Measurements from ENCODE around the gene WWOX.
A peak's percentile ranks its signal among the peaks of the same experiment; 100 is the strongest.

Gene WWOX

DNA sequence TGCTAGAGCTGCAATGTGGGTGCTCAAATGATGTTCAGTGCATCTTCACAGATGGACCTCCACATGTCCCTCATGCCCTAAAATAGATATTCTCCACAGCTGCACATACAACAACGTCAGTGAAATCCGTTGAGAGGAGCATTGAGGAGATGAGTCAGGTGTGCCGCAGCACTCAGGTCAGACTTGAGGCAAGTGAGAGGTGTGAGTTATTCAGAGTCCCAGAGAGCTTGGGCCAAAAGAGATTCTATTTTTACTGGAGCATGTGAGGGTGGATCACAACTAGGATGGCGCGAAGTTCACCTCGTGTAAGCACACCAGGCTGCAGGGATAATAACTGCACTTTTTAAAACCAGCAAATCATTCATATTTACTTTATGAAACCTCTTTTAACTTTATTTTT, 855.8 kb downstream of the WWOX start:
- DNase-seq (ENCODE audit: low spot score) = no peak

DNA sequence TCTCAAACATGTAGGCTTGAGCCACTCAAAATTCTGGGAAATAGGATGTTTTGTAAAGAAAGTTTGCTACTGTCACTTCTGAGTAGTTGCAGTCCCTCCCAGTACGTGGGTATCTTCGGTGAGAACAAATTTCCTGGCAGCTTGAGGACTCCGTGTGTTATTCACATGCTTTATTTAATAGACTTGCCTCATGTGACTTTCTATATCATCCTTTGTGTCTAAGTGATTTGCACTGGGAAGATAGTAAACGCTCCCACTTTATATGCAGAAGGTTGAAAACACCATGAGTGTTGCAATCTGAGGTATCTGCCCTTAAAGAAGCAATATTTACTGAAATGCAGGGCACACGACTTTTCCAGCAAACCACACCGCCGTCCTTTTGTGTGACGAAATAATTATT, 857.4 kb downstream of the WWOX start:
- no peak for DNase-seq (ENCODE audit: low spot score)

DNA sequence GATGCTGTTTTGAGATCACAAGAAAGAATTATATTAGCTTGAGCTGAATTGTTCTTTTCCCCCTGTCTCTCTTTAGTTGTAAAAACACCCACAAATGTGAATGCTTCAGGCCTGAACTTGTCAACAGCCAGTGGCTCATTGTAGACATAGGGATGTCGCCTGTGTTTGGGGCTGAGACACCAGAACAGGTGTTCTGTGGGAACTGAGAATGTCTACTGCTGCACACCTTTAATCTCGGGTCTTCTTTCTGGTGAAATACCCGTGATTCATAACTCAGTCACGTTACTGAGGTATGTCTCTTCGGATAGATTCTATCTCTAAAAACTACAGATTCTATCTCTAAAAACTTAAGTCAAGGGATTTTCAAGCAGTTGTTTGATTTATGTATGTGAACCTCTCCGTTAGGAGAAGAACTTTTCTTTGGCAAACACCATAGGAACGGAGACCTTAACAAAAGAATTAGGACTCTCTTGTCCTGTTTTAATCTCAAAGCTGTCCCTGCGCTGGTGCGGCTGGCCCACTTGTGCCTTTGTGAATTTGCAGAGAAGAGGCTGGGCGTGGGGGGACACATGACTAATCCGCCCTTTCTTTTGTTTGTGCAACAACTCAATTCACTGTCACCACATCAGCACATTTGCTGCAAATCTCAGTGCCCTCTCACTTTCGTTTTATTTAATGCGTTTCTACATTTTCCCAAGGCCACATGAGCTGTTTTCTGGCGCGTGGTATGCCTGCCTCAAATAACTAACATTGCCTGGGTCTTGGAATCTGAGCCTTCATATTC, 858.1 kb downstream of the WWOX start:
- DNase-seq (ENCODE audit: low spot score) = peak; percentile 7

DNA sequence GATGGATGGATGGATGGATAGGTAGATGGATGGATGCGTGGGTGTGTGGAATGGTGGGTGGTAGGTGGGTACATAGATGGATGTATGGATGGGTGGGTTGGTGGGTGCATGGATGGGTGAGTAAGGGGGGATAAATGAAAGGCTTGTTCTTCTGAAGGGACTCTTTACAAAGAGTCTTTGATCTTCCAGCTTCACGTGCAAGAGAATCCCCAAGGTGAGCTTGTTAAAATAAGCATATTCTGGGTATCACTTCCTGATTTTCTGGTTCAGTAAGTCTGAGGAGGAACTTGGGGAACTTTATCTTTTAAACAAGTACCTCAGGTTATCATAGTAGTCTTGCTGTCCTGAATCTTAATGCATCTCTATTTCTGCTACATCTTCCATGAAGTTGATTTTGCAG, 862.0 kb downstream of the WWOX start:
- no peak for DNase-seq (ENCODE audit: low spot score)

DNA sequence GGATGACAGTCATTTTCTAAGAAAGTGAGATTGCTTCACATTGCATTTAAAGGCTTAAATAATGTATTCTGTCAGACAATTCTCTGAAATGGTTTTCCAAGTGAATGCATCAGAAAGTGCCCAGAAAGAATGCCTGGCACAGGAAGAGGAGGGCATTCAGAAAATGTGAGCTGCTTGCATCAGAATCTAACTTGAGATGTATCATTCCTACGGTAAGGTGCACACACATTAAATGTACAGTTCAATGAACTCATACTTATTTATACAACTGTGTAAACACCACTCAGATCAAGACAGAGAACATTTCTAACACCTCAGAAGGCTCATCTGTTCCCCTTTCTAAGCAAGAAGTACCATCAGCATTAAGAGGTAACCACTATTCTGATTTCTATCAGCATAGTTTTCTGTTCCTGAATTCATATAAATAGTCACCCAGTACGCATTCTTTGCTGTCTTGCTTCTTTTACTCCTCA, 863.0 kb downstream of the WWOX start:
- DNase-seq (ENCODE audit: low spot score) = no peak

DNA sequence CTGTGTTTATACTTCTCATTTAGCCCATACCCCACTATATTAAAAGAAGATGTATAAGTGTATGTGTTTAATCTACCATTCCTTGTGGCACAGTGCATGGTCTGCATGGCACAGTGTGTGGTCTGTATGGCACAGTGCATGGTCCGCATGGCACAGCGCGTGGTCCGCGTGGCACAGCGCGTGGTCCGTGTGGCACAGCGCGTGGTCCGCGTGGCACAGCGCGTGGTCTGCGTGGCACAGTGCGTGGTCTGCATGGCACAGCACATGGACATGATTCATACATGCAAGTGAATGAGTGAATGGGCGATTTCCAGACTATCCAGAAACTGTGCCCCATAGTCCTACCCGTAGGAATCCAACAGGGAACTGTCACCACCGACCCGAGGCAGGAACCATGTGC, 868.5 kb downstream of the WWOX start:
- DNase-seq (ENCODE audit: low spot score) = no peak

DNA sequence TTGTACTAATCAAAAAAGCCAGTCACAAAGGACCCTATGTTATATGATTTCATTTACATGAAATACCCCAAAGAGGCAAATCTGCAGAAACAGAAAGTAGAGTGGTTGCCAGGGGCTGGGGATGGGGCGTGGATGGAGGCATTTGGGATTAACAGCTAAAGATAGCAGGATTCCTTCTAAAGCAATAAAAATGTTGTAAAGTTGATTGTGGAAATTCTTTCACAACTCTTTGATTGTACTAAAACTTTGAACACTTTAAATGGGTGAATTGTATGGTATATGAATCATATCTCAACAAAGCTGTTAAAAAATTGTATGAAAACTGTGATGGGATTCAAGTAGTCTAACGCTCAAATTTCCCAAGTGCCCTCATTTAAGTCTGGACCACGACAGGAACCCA, 870.3 kb downstream of the WWOX start:
- no peak for DNase-seq (ENCODE audit: low spot score)

DNA sequence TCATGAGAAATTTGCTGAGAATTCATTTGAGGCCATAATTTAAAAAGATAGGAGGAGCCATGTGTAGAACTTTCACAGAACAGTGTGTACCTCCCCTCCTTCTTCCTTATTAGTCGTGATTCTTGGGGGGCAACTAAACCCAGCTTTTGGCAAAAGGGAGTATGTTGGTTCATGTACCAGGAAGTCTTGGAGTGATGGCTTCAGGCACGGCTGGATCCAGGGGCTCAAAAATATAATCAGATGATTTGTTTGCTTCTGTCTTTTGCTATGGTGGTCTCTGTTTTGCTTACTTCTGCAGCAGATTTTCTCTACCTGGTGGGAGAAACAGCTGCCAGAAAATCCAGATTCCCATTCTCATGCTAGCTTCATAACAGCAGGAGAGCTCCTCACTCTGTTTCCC, 871.2 kb downstream of the WWOX start:
- no peak for DNase-seq (ENCODE audit: low spot score)

DNA sequence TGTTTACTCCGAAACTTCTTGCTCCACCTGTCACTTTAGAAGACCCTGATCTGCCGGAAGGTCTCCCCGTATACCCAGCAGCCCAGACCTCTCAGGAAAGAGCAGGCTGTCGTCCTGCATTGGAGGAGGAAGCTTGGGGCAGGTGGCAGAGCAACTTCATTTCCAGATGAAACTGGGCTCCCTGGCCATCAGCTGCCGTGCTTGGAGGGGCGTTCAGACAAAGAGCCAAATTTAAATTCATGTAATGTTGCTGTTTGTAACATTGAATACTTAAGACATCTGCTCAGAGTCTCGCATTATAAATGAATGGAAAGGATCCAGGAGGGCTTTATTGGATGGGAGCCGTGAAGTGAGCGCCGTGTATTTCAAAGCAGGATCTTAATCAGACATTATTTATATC, 872.6 kb downstream of the WWOX start:
- no peak for DNase-seq (ENCODE audit: low spot score)

DNA sequence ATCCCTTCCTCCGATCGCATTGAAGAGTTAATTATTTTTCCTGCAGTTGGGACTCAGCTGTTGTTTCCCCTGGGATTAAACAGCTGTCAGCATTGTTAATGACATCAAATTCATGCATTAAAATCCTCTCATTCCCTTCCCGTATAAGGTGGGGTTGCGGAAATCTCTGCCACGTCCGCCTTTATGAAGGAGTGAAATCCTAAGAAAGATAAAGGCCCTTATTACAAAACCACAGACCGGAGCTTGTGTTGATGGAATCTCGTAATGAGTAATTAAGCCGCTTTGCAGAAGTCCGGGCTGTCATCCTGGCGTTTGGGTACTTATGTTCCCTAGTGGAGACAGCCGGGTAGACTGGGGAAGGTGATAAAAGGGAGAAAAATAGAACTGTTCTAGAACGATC, 873.5 kb downstream of the WWOX start:
- no peak for DNase-seq (ENCODE audit: low spot score)

DNA sequence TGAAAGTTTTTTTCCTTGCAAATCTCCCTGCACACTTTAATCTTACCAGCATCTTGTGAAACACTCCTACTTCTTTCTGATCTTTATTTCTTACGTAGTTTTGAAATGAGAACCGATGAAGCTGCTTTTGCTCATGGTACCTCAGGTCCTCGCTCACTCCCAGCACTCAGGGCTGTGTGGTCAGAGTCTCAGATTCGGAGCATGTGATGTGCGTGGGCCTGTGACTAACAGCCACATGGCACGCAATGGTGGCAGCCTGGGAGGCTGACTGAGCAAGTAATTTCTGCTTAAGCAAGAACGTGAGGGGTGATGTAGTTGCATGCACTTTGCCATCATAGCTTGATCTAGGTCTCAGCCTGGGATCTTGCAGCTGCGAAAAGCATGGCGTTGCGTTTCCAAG, 876.8 kb downstream of the WWOX start:
- no peak for DNase-seq (ENCODE audit: low spot score)

DNA sequence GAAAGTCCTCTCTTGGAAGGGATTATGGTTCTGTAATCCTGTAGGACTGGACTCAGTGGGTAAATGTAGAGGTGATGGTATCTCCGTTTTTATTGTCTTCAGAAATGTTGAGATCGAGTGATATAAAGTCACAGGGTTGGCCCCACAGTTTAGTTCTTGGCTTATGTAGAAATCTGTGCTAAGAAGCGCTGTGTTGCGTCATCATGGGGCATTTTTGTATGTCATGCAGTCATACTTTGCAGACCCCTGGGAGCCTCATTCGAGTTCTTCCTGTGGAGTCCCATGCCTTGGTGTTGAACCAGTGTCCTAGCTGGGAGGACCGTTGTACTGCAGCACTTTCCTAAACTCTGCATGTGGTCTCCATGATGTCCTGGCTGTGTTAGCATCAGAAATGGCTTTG, 881.4 kb downstream of the WWOX start:
- DNase-seq (ENCODE audit: low spot score) = no peak

DNA sequence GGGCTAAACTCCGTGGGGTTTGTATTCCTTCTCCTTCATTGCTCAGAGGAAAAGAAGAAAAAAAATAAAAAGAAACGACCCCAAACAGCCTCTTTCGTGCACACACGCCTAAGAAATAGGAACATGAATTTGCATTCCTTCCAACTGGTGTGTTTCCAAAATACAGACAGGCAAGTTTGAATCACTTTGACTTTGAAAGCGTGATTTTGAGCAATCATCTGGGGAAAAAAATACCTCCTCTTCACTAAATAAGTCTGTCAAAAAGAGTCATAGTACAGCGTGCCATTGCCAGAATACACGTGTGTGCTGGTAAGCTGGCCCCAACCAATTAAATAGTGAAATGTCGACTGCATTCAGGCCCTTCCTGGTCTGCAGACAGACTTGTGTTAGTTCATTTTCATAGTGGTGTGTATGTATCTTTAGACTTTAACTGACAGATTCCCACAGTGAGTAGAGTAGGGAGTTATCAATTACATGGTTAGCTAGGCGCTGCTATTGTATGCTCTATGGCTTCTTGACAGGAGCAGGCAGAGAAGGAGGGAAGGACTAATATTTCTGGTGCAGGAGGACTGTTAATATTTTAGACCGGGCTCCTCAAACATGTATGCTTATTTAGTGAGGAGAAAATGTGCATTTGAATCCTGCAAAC, 882.8 kb downstream of the WWOX start:
- no peak for DNase-seq (ENCODE audit: low spot score)

DNA sequence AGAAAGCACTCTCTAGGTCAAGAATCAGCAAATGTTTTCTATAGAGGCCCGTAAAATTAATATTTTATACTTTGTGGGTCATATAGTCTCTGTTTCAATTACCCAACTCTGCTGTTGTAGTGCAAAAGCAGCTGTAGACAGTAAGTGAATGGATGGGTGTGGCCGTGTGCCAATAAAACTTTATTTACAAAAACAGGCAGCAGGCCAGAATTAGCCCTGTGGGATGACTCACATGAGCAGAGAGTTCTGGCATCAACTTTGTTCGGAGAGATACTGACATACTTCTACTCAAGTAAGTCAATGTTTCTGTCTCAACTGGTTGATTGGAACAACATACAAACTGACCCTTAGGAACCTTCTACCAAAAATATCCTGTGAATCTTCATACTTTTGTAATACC, 884.9 kb downstream of the WWOX start:
- DNase-seq (ENCODE audit: low spot score) = no peak

DNA sequence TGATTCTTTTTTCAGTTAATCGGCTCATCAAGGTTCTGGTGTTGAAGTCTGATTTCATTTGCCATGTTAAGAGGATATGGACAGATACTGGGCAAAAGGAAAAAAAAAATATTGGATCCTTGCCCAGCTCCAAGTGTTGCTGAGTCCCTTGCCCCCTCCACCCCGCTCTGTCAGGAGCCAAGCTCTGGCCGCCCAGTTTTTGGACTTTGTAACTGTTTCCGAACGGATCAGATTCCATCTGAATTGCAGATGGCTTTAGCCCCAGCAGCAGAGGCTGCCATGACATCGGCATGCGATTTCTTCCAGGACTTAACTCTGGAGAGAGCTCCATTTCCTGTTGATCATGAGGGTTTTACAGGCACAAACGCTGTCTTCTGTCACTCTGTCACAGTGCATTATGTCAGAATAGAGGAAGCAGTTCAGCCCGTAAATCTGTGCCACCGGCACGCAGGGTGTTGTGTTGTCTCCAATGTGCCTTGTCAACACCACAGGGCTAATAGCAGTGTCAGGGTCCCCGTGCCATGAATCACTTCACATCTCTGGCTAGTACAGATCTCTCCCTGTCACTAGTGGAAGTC, 885.5 kb downstream of the WWOX start:
- DNase-seq (ENCODE audit: low spot score) = no peak

DNA sequence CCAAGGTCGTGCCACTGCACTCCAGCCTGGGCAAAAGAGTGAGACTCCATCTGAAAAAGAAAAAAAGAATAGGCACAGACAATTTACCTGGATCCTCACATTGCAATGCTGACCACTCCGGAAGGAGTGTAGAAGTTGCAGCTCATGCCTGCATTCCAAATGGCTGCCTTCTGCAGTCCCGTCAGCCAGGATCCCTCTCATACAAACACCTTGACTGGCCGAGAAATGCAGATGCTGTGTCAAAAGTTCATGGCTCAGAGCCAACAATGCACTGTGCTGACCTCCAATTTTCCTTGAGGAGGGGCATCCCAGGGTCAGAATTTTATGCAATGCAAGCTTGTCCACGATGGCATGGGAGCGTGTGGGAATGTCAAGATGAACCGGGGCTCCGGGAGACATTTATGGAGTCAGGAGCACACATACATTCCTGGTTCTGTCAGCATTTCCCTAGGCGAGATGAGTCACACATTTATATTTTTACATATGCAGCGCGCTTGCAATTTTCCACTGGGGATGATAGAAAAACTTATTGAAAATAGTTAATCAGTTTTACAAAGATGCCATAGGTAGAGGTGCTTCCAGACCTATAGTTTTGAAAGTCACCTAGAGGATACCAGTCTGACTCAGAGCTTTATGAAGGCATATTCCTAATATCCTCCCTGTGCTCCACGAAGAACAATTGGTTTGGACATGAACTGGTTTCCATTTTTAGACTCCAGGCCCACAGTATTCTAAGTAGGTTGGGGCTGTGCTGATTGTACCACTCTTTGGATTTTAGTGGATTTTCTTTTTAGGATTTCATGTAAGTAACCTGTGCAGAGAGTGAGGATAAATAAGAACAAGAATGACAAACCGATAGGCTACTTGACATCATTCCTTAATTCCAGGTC, 886.5 kb downstream of the WWOX start:
- no peak for DNase-seq (ENCODE audit: low spot score)

DNA sequence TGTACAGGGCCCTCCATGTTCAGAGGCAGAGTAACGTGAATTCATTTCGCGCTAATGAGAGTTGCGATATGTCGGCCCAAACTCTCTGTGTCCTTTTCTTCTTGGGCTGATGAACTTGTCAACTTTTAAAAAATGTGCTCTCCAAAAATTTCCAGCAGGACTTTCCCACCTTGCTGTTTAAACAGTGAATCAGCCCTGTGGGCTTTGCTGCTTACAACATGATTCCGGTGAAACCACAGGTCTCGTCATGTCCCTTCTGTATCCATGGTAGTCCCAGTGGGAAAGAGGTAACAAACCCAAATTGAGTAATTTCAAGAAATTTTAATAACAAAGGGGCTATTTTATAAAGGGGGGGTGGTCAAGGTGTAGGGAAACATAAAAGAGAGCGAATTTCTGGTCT, 888.2 kb downstream of the WWOX start:
- no peak for DNase-seq (ENCODE audit: low spot score)

DNA sequence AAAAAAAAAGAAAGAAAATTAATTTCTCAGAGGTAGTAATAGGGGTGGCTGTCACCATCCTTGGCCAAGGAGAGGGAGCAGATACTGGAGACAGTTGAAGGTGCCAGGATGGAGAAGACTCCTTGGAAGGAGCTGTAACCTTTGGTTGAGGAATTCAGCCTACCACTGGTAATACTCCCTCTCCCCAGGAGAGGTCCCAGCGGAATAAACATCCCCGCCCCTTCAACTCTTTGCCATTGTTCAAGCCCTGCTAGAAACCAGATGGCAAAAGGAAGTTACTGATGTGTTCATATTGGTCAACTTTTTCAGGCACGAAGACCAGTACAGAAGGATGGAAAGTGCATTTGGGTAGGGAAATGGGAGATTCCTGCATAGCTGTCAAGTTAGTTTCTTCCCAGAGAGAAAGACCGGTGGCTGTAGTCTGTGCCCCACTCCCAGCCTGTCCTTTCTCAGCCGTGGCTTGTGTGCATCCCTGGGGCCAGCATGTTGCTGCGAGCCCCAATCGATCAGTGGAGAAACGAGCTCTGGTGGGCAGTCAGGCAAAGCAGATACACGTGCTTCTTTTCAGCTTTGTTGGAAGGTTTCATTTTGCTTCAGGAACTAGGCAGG, 889.0 kb downstream of the WWOX start:
- no peak for DNase-seq (ENCODE audit: low spot score)

DNA sequence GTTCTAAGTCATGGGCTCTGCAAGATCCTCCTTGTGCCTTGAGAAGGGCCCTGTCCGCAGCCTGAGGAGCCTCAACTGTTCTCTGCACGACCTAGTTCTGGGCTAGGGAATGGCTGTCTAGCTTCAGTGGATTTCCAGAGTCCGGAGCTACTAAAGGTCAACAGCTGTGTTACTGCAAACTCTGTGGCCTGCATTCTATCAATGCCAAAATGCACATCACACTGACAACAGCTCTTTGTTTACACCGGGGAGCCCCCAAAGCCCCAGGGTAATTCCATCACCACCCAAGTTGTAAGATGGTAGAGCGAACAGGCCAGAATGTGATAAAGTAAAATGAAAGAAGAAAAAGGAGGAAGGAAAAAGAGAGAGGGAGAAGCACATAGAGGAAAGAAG, 890.9 kb downstream of the WWOX start:
- DNase-seq (ENCODE audit: low spot score) = no peak

DNA sequence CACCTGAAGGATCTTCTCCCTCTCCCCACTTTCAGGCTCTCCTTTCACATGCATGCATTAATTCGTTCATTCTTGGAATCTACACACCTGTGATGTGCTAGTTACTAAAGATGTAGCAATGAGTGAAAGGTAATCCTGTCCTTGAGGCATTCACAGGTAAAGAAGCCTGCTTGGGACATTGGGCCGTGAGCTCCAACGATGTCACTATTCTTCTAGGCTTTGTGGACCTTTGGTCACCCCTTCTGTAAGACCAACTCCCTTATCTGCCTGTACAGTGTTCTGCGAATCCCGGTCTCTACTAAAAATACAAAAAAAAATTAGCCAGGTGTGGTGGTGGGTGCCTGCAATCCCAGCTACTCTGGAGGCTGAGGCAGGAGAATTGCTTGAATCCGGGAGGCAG, 892.5 kb downstream of the WWOX start:
- DNase-seq (ENCODE audit: low spot score) = no peak

DNA sequence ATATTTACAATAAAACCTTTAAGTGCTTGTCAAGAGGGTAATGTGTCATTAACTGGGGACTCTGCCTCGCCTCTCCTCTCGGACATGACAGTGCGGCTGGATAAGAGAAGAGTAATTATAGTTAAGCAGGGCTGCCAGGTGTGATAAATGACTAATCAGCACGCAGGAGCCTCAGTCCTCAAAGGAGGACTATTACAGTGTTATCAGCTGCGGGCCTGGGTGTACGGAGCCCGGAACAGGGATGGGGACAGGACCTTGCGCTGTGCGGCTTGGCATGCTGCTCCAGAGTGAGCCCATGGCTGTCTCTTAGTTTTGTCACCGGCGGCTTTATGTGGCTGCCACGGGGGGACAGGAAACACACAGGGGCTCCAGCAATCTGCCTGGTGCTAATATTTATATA, 893.9 kb downstream of the WWOX start:
- DNase-seq (ENCODE audit: low spot score) = no peak

DNA sequence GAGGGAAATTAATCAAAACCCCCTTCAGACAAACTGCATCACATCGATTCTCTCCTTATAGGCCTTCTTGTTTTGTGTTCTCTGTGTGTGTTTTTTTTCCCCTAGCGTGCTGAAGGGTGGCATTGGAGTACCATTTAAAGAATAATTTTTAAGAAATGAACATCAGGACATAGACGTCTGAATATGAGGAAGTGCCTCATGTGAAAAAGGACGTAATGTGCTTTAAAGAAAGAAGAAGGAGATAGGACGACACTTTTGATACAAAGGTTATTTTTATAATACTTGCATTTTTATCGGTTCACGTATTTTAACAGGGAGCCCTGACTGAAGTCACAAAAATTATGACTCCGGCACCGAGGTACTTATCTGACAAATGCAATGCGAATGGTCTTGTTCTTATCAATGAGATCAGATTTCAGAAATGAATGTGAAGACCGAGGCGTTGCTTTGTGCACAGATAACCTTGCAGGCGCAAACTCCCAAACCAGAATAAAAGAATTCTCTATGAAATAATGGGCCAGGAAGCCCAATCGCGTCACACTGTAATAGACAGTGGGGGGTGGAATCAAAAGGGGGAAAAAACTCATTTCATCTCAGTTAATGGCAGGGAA, 894.8 kb downstream of the WWOX start:
- DNase-seq (ENCODE audit: low spot score) = no peak
